HUES48 (cell line): Measurements from ENCODE around the gene TSGA10.

Source experiments
- H3K27ac ChIP-seq: one replicate; pipeline ENCODE4 v1.7.0; 2013; ENCODE audit warnings: low read depth, low read length, inconsistent platforms
- H3K27me3 ChIP-seq: 2 replicates; pipeline ENCODE4 v1.6.1; 2013; ENCODE audit warnings: mild to moderate bottlenecking, low read length; ENCODE audit not compliant: control insufficient read depth, insufficient read depth
- H3K36me3 ChIP-seq: 2 replicates; pipeline ENCODE4 v1.6.1; 2013; ENCODE audit warnings: low read length; ENCODE audit not compliant: control insufficient read depth, insufficient read depth
- H3K4me1 ChIP-seq: 2 replicates; pipeline ENCODE4 v1.6.1; 2013; ENCODE audit warnings: mild to moderate bottlenecking, low read length; ENCODE audit not compliant: control insufficient read depth, insufficient read depth
- H3K4me3 ChIP-seq: 2 replicates; pipeline ENCODE4 v1.5.1; 2013; ENCODE audit warnings: mild to moderate bottlenecking, low read depth, low read length
- H3K9ac ChIP-seq: 2 replicates; pipeline ENCODE4 v1.6.1; 2013; ENCODE audit warnings: mild to moderate bottlenecking, low read depth, low read length, moderate library complexity
- H3K9me3 ChIP-seq: 2 replicates; pipeline ENCODE4 v1.6.1; 2013; ENCODE audit warnings: low read length; ENCODE audit not compliant: control insufficient read depth, insufficient read depth

The TSGA10 gene

GRCh38 chr2:99111236-99111635, 43.5 kb downstream of the TSGA10 start:
- Histone ChIP-seq H3K4me1 (no peaks in the 10 kb centered on the region), H3K9me3 (no peaks in the 10 kb centered on the region), H3K27me3 (no peaks in the 10 kb centered on the region), H3K9ac (no peak overlapping the region), H3K36me3 (no peaks in the 10 kb centered on the region), H3K4me3 (no peak overlapping the region), H3K27ac (no peak overlapping the region)

- H3K9ac ChIP-seq, result no peak overlapping the region
- H3K4me1 ChIP-seq, result no peaks in the 10 kb centered on the region
- no peak overlapping the region for H3K4me3 ChIP-seq
- no peak overlapping the region for H3K27ac ChIP-seq
- no peaks in the 10 kb centered on the region for H3K36me3 ChIP-seq
- H3K9me3 ChIP-seq, result no peaks in the 10 kb centered on the region
- H3K27me3 ChIP-seq, result no peaks in the 10 kb centered on the region
Measured at GRCh38 chr2:99106913-99107312, 47.8 kb downstream of the TSGA10 start.

- Histone ChIP-seq H3K4me1 (no peaks in the 10 kb centered on the region), H3K9ac (no peak overlapping the region), H3K36me3 (no peaks in the 10 kb centered on the region), H3K27me3 (no peaks in the 10 kb centered on the region), H3K9me3 (no peaks in the 10 kb centered on the region), H3K27ac (no peak overlapping the region), H3K4me3 (no peak overlapping the region)
Measured at GRCh38 chr2:99104006-99104405, 50.7 kb downstream of the TSGA10 start.

GRCh38 chr2:99101697-99102096, 53.0 kb downstream of the TSGA10 start:
- Histone ChIP-seq H3K27me3 (no peaks in the 10 kb centered on the region), H3K4me1 (no peaks in the 10 kb centered on the region), H3K36me3 (no peaks in the 10 kb centered on the region), H3K4me3 (no peak overlapping the region), H3K27ac (no peak overlapping the region), H3K9me3 (no peaks in the 10 kb centered on the region), H3K9ac (no peak overlapping the region)

GRCh38 chr2:99096728-99097127, 58.0 kb downstream of the TSGA10 start:
- no peak overlapping the region for H3K27ac ChIP-seq
- H3K9ac ChIP-seq, result no peak overlapping the region
- H3K36me3 ChIP-seq, result no peaks in the 10 kb centered on the region
- H3K4me1 ChIP-seq, result no peaks in the 10 kb centered on the region
- H3K4me3 ChIP-seq, result no peak overlapping the region
- no peaks in the 10 kb centered on the region for H3K9me3 ChIP-seq
- no peaks in the 10 kb centered on the region for H3K27me3 ChIP-seq

GRCh38 chr2:99088017-99088416, 66.7 kb downstream of the TSGA10 start:
- Histone ChIP-seq H3K4me3 (no peak overlapping the region), H3K27ac (no peak overlapping the region), H3K9me3 (no peaks in the 10 kb centered on the region), H3K27me3 (no peaks in the 10 kb centered on the region), H3K9ac (no peak overlapping the region), H3K36me3 (no peaks in the 10 kb centered on the region), H3K4me1 (no peaks in the 10 kb centered on the region)

GRCh38 chr2:99086385-99086784, 68.4 kb downstream of the TSGA10 start:
- H3K9ac ChIP-seq, result no peak overlapping the region
- no peaks in the 10 kb centered on the region for H3K27me3 ChIP-seq
- H3K27ac ChIP-seq, result no peak overlapping the region
- no peaks in the 10 kb centered on the region for H3K9me3 ChIP-seq
- no peak overlapping the region for H3K4me3 ChIP-seq
- no peaks in the 10 kb centered on the region for H3K36me3 ChIP-seq
- peaks cover 9% of the 10 kb centered on the region for H3K4me1 ChIP-seq

GRCh38 chr2:99085421-99085820, 69.3 kb downstream of the TSGA10 start:
- H3K9ac ChIP-seq, result no peak overlapping the region
- no peaks in the 10 kb centered on the region for H3K36me3 ChIP-seq
- H3K4me1 ChIP-seq, result peaks cover 9% of the 10 kb centered on the region
- no peaks in the 10 kb centered on the region for H3K9me3 ChIP-seq
- H3K27ac ChIP-seq, result no peak overlapping the region
- no peaks in the 10 kb centered on the region for H3K27me3 ChIP-seq
- H3K4me3 ChIP-seq, result no peak overlapping the region

- no peak overlapping the region for H3K4me3 ChIP-seq
Measured at GRCh38 chr2:99084256-99084655, 70.5 kb downstream of the TSGA10 start.

GRCh38 chr2:99081891-99082290, 72.9 kb downstream of the TSGA10 start:
- H3K4me3 ChIP-seq, result no peak overlapping the region
- H3K9me3 ChIP-seq, result no peaks in the 10 kb centered on the region
- H3K27me3 ChIP-seq, result no peaks in the 10 kb centered on the region
- no peak overlapping the region for H3K9ac ChIP-seq
- H3K4me1 ChIP-seq, result peaks cover 9% of the 10 kb centered on the region
- H3K36me3 ChIP-seq, result no peaks in the 10 kb centered on the region
- H3K27ac ChIP-seq, result peak overlapping the region; percentile 13

More at GRCh38 chr2:99084256-99084655, 70.5 kb downstream of the TSGA10 start:
- H3K27ac ChIP-seq, result no peak overlapping the region
- no peaks in the 10 kb centered on the region for H3K27me3 ChIP-seq
- no peaks in the 10 kb centered on the region for H3K9me3 ChIP-seq
- no peak overlapping the region for H3K9ac ChIP-seq
- H3K4me1 ChIP-seq, result peaks cover 9% of the 10 kb centered on the region
- H3K36me3 ChIP-seq, result no peaks in the 10 kb centered on the region

GRCh38 chr2:99079226-99079625, 75.5 kb downstream of the TSGA10 start:
- H3K9me3 ChIP-seq, result no peaks in the 10 kb centered on the region

GRCh38 chr2:99072551-99072950, 82.2 kb downstream of the TSGA10 start:
- no peak overlapping the region for H3K9ac ChIP-seq
- no peaks in the 10 kb centered on the region for H3K4me1 ChIP-seq
- H3K36me3 ChIP-seq, result no peaks in the 10 kb centered on the region
- no peaks in the 10 kb centered on the region for H3K27me3 ChIP-seq
- H3K9me3 ChIP-seq, result no peaks in the 10 kb centered on the region
- no peak overlapping the region for H3K4me3 ChIP-seq
- H3K27ac ChIP-seq, result no peak overlapping the region

More at GRCh38 chr2:99079226-99079625, 75.5 kb downstream of the TSGA10 start:
- Histone ChIP-seq H3K27me3 (no peaks in the 10 kb centered on the region), H3K36me3 (no peaks in the 10 kb centered on the region), H3K9ac (no peak overlapping the region), H3K27ac (no peak overlapping the region), H3K4me1 (peaks cover 9% of the 10 kb centered on the region), H3K4me3 (no peak overlapping the region)
